Keratinocyte (primary cell): ENCODE measurements around the gene SETBP1. TPM values are rescaled to one million over a fixed set of nuclear protein-coding genes. Genes with fewer than 3 reads are reported as not detected.

Experiments used
- DNase-seq: peaks from one replicate; pipeline ENCODE4 v3.0.0-alpha.2; 2011; ENCODE audit warnings: low read depth, missing footprints, low spot score
- FAIRE-seq: peaks from 2 replicates; lab custom pipeline; 2011; peaks lifted over from hg19 to GRCh38; lab: Jason Lieb, UNC
- H2AFZ ChIP-seq: 2 replicates; pipeline ENCODE4 v1.6.0; 2012; ENCODE audit warnings: low read length, control low read depth, inconsistent platforms; ENCODE audit not compliant: control insufficient read depth
- H3K27ac ChIP-seq: 2 replicates; pipeline ENCODE4 v1.5.1; 2011; ENCODE audit warnings: low read length; ENCODE audit not compliant: control insufficient read depth, insufficient read depth
- H3K27me3 ChIP-seq: 3 replicates; pipeline ENCODE4 v1.6.0; 2011; ENCODE audit warnings: low read length; ENCODE audit not compliant: control insufficient read depth, insufficient read depth; ENCODE audit errors: extremely low read depth
- H3K36me3 ChIP-seq, 2 experiments: 2 replicates in 1 of 2; 3 replicates in 1 of 2; pipeline ENCODE4 v1.5.1; 2011; ENCODE audit warnings: low read length in 2 of 2, mild to moderate bottlenecking in 1 of 2; ENCODE audit not compliant: control insufficient read depth in 2 of 2, insufficient read depth in 2 of 2; ENCODE audit errors: extremely low read depth in 1 of 2
- H3K4me1 ChIP-seq: 3 replicates; pipeline ENCODE4 v1.5.1; 2011; ENCODE audit warnings: low read length; ENCODE audit not compliant: control insufficient read depth, insufficient read depth; ENCODE audit errors: extremely low read depth
- H3K4me2 ChIP-seq: 3 replicates; pipeline ENCODE4 v1.6.0; 2011; ENCODE audit warnings: low read depth, low read length; ENCODE audit not compliant: control insufficient read depth, insufficient read depth; ENCODE audit errors: extremely low read depth
- H3K4me3 ChIP-seq, 3 experiments: fragments of 200-600 bp in 1 of 3; sonication (generic) in 1 of 3; 2 replicates in 2 of 3; 3 replicates in 1 of 3; pipeline ENCODE4 v1.5.1; 2011 to 2016; ENCODE audit warnings: low read length in 3 of 3, mild to moderate bottlenecking in 3 of 3, control low read depth in 2 of 3, inconsistent platforms in 1 of 3, low read depth in 1 of 3, mixed read lengths in 1 of 3, mixed run types in 1 of 3, moderate library complexity in 1 of 3; ENCODE audit not compliant: control insufficient read depth in 2 of 3, insufficient read depth in 2 of 3; ENCODE audit errors: extremely low read depth in 1 of 3
- H3K79me2 ChIP-seq: 2 replicates; pipeline ENCODE4 v1.6.0; 2012; ENCODE audit warnings: low read length; ENCODE audit not compliant: control insufficient read depth, insufficient read depth
- H3K9ac ChIP-seq: 3 replicates; pipeline ENCODE4 v1.6.0; 2011; ENCODE audit warnings: low read length; ENCODE audit not compliant: control insufficient read depth, insufficient read depth; ENCODE audit errors: extremely low read depth
- H3K9me1 ChIP-seq: 3 replicates; pipeline ENCODE4 v1.6.0; 2011; ENCODE audit warnings: low read length; ENCODE audit not compliant: control insufficient read depth, insufficient read depth; ENCODE audit errors: extremely low read depth
- H3K9me3 ChIP-seq: 2 replicates; pipeline ENCODE4 v1.5.1; 2012; ENCODE audit warnings: low read depth, low read length; ENCODE audit not compliant: control insufficient read depth
- H4K20me1 ChIP-seq: 3 replicates; pipeline ENCODE4 v1.6.0; 2011; ENCODE audit warnings: low read length; ENCODE audit not compliant: control insufficient read depth, insufficient read depth; ENCODE audit errors: extremely low read depth
- EZH2 ChIP-seq: IDR thresholded peaks from one replicate; pipeline ENCODE4 v1.6.1; 2012; ENCODE audit warnings: inconsistent platforms, mild to moderate bottlenecking, low read length, moderate library complexity
- dilution Hi-C: fragments of 300-500 bp; cut with MboI; formaldehyde crosslinking; loops from one replicate; pipeline ENCODE4 v1.7.0; 2020; ENCODE audit warnings: low sequenced_read_pairs; ENCODE audit not compliant: extremely low pct_ligation_motif_present
- polyA plus RNA-seq, 5 experiments: library from polyadenylated mRNA; depleted of rRNA in 3 of 5; stranded (reverse) in 3 of 5; stranded (forward) in 1 of 5; unstranded in 1 of 5; fragments of >200 nt; gene quantifications; 1 replicate in 1 of 5; 2 replicates in 3 of 5; 3 replicates in 1 of 5; pipeline versions ENCODE4 v1.2.1 to v1.2.3, GENCODE V29; 2011 to 2012; ENCODE audit warnings: missing spikeins in 2 of 5, low read depth in 1 of 5, low replicate concordance in 1 of 5
- TF ChIP-seq, protein P1 (sequence below), 3 experiments: IDR thresholded peaks in 1 of 3; conservative IDR thresholded peaks in 1 of 3; optimal IDR thresholded peaks in 1 of 3; 2 replicates in 2 of 3; 3 replicates in 1 of 3; pipeline versions ENCODE3 to v1.5.1; 2011; ENCODE audit warnings: low read length in 3 of 3, mild to moderate bottlenecking in 3 of 3, moderate library complexity in 2 of 3, control low read depth in 1 of 3, inconsistent platforms in 1 of 3; ENCODE audit not compliant: insufficient read depth in 2 of 3; ENCODE audit errors: extremely low read depth in 1 of 3

SETBP1 gene
- polyA plus RNA-seq, 1 donor (not counting 4 experiments of a cell fraction or from before 2014, with no cell fraction given), result 3.3 TPM

- dilution Hi-C loops, result no loop called here
- Histone ChIP-seq H3K9ac (no peak overlapping the region), H3K27ac (no peak overlapping the region), H3K36me3 (no peaks in the 10 kb centered on the region), H3K79me2 (no peaks in the 10 kb centered on the region), H3K9me3 (no peaks in the 10 kb centered on the region), H4K20me1 (no peaks in the 10 kb centered on the region), H3K4me2 (no peak overlapping the region), H2AFZ (no peak overlapping the region), H3K27me3 (no peaks in the 10 kb centered on the region), H3K4me1 (peaks cover 14% of the 10 kb centered on the region), H3K9me1 (no peaks in the 10 kb centered on the region), H3K4me3 (no peak overlapping the region)
- DNase-seq, result no peak
- TF ChIP-seq, protein P1, sequence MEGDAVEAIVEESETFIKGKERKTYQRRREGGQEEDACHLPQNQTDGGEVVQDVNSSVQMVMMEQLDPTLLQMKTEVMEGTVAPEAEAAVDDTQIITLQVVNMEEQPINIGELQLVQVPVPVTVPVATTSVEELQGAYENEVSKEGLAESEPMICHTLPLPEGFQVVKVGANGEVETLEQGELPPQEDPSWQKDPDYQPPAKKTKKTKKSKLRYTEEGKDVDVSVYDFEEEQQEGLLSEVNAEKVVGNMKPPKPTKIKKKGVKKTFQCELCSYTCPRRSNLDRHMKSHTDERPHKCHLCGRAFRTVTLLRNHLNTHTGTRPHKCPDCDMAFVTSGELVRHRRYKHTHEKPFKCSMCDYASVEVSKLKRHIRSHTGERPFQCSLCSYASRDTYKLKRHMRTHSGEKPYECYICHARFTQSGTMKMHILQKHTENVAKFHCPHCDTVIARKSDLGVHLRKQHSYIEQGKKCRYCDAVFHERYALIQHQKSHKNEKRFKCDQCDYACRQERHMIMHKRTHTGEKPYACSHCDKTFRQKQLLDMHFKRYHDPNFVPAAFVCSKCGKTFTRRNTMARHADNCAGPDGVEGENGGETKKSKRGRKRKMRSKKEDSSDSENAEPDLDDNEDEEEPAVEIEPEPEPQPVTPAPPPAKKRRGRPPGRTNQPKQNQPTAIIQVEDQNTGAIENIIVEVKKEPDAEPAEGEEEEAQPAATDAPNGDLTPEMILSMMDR (optimal IDR thresholded peaks at IDR 0.05 in 1 of 3, IDR thresholded peaks at IDR 0.05 in 1 of 3, conservative IDR thresholded peaks at IDR 0.05 in 1 of 3; ENCODE audit: extremely low read depth in 1 of 3, insufficient read depth in 2 of 3, low read length in 3 of 3), result no peak
- no peak for TF ChIP-seq EZH2
- no peak for FAIRE-seq
Measured at GRCh38 chr18:44885507-44885906, 204.8 kb downstream of the SETBP1 start.

- Histone ChIP-seq H3K36me3 (no peaks in the 10 kb centered on the region), H3K27me3 (no peaks in the 10 kb centered on the region), H2AFZ (peak overlapping the region; percentile 62), H3K9me3 (no peaks in the 10 kb centered on the region), H3K9ac (peak overlapping the region; percentile 56), H3K27ac (peak overlapping the region; percentile 79), H3K4me2 (peak overlapping the region; percentile 54), H3K9me1 (no peaks in the 10 kb centered on the region), H3K4me3 (no peak overlapping the region), H4K20me1 (no peaks in the 10 kb centered on the region), H3K79me2 (no peaks in the 10 kb centered on the region), H3K4me1 (peaks cover 14% of the 10 kb centered on the region)
- dilution Hi-C loops, result no loop called here
- peak; percentile 79 for DNase-seq
- TF ChIP-seq, protein P1 (optimal IDR thresholded peaks at IDR 0.05 in 1 of 3, IDR thresholded peaks at IDR 0.05 in 1 of 3, conservative IDR thresholded peaks at IDR 0.05 in 1 of 3; ENCODE audit: extremely low read depth in 1 of 3, insufficient read depth in 2 of 3, low read length in 3 of 3), result peak; percentile 2 to 23 (median 14)
- no peak for TF ChIP-seq EZH2
- peak; percentile 99 for FAIRE-seq
Measured at GRCh38 chr18:44887227-44887631, 206.5 kb downstream of the SETBP1 start.
